Measurements from ENCODE around the gene TMEM97. TPM values are rescaled to one million over a fixed set of nuclear protein-coding genes. Genes with fewer than 3 reads are reported as not detected.

Gene TMEM97
- total and polyA plus RNA-seq, 2 experiments from 2014 or later = 101 to 216 TPM

DNA sequence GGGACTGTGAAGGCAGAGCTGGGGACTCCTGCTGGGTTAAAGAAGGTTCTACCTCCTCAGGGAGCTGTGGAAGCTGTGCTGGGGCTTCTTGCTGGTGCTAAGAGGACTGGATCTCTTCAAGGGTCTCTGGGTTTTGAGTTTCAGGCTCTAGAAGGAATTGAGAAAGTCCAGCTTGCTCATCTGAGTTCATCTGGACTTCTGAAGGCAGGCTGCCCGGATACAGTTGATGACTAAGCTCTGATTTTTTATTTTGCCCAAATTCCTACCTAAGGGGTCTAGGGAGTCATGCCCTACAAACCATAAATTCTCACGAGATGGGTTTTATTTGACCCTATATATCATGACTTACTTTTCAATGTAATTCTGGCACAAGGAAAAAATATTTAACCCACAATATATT lies 46.8 kb upstream of the TMEM97 start:
- peaks cover 18% of the 10 kb centered on the region for H3K4me1 Mint-ChIP-seq
- no peaks in the 10 kb centered on the region for H4K20me1 ChIP-seq (replicated peaks; ENCODE audit: insufficient read depth)
- peaks cover 31% of the 10 kb centered on the region for H3K9me3 Mint-ChIP-seq
- TF ChIP-seq NANOG (IDR thresholded peaks at IDR 0.05; ENCODE audit: borderline replicate concordance) (no peak), CTCF (conservative IDR thresholded peaks at IDR 0.05; ENCODE audit: low read depth in 2 of 2) (no peak), ZNF114 (CRISPR knock-in tag; IDR thresholded peaks at IDR 0.05) (no peak), CREB1 (CRISPR knock-in tag; IDR thresholded peaks at IDR 0.05; ENCODE audit: low read depth) (no peak), JUNB (IDR thresholded peaks at IDR 0.05; ENCODE audit: unreplicated experiment) (no peak), STAT1 (IDR thresholded peaks at IDR 0.05; ENCODE audit: unreplicated experiment) (no peak), EZH2 (IDR thresholded peaks at IDR 0.05; ENCODE audit: low read depth, unreplicated experiment) (no peak), EZH2phosphoT487 (IDR thresholded peaks at IDR 0.05; ENCODE audit: unreplicated experiment) (no peak)
- TF ChIP-seq, protein P1, sequence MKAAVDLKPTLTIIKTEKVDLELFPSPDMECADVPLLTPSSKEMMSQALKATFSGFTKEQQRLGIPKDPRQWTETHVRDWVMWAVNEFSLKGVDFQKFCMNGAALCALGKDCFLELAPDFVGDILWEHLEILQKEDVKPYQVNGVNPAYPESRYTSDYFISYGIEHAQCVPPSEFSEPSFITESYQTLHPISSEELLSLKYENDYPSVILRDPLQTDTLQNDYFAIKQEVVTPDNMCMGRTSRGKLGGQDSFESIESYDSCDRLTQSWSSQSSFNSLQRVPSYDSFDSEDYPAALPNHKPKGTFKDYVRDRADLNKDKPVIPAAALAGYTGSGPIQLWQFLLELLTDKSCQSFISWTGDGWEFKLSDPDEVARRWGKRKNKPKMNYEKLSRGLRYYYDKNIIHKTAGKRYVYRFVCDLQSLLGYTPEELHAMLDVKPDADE (IDR thresholded peaks at IDR 0.05) = no peak
- TF ChIP-seq, protein P2, sequence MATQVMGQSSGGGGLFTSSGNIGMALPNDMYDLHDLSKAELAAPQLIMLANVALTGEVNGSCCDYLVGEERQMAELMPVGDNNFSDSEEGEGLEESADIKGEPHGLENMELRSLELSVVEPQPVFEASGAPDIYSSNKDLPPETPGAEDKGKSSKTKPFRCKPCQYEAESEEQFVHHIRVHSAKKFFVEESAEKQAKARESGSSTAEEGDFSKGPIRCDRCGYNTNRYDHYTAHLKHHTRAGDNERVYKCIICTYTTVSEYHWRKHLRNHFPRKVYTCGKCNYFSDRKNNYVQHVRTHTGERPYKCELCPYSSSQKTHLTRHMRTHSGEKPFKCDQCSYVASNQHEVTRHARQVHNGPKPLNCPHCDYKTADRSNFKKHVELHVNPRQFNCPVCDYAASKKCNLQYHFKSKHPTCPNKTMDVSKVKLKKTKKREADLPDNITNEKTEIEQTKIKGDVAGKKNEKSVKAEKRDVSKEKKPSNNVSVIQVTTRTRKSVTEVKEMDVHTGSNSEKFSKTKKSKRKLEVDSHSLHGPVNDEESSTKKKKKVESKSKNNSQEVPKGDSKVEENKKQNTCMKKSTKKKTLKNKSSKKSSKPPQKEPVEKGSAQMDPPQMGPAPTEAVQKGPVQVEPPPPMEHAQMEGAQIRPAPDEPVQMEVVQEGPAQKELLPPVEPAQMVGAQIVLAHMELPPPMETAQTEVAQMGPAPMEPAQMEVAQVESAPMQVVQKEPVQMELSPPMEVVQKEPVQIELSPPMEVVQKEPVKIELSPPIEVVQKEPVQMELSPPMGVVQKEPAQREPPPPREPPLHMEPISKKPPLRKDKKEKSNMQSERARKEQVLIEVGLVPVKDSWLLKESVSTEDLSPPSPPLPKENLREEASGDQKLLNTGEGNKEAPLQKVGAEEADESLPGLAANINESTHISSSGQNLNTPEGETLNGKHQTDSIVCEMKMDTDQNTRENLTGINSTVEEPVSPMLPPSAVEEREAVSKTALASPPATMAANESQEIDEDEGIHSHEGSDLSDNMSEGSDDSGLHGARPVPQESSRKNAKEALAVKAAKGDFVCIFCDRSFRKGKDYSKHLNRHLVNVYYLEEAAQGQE (IDR thresholded peaks at IDR 0.05; ENCODE audit: unreplicated experiment) = no peak
- TF ChIP-seq, protein P3, sequence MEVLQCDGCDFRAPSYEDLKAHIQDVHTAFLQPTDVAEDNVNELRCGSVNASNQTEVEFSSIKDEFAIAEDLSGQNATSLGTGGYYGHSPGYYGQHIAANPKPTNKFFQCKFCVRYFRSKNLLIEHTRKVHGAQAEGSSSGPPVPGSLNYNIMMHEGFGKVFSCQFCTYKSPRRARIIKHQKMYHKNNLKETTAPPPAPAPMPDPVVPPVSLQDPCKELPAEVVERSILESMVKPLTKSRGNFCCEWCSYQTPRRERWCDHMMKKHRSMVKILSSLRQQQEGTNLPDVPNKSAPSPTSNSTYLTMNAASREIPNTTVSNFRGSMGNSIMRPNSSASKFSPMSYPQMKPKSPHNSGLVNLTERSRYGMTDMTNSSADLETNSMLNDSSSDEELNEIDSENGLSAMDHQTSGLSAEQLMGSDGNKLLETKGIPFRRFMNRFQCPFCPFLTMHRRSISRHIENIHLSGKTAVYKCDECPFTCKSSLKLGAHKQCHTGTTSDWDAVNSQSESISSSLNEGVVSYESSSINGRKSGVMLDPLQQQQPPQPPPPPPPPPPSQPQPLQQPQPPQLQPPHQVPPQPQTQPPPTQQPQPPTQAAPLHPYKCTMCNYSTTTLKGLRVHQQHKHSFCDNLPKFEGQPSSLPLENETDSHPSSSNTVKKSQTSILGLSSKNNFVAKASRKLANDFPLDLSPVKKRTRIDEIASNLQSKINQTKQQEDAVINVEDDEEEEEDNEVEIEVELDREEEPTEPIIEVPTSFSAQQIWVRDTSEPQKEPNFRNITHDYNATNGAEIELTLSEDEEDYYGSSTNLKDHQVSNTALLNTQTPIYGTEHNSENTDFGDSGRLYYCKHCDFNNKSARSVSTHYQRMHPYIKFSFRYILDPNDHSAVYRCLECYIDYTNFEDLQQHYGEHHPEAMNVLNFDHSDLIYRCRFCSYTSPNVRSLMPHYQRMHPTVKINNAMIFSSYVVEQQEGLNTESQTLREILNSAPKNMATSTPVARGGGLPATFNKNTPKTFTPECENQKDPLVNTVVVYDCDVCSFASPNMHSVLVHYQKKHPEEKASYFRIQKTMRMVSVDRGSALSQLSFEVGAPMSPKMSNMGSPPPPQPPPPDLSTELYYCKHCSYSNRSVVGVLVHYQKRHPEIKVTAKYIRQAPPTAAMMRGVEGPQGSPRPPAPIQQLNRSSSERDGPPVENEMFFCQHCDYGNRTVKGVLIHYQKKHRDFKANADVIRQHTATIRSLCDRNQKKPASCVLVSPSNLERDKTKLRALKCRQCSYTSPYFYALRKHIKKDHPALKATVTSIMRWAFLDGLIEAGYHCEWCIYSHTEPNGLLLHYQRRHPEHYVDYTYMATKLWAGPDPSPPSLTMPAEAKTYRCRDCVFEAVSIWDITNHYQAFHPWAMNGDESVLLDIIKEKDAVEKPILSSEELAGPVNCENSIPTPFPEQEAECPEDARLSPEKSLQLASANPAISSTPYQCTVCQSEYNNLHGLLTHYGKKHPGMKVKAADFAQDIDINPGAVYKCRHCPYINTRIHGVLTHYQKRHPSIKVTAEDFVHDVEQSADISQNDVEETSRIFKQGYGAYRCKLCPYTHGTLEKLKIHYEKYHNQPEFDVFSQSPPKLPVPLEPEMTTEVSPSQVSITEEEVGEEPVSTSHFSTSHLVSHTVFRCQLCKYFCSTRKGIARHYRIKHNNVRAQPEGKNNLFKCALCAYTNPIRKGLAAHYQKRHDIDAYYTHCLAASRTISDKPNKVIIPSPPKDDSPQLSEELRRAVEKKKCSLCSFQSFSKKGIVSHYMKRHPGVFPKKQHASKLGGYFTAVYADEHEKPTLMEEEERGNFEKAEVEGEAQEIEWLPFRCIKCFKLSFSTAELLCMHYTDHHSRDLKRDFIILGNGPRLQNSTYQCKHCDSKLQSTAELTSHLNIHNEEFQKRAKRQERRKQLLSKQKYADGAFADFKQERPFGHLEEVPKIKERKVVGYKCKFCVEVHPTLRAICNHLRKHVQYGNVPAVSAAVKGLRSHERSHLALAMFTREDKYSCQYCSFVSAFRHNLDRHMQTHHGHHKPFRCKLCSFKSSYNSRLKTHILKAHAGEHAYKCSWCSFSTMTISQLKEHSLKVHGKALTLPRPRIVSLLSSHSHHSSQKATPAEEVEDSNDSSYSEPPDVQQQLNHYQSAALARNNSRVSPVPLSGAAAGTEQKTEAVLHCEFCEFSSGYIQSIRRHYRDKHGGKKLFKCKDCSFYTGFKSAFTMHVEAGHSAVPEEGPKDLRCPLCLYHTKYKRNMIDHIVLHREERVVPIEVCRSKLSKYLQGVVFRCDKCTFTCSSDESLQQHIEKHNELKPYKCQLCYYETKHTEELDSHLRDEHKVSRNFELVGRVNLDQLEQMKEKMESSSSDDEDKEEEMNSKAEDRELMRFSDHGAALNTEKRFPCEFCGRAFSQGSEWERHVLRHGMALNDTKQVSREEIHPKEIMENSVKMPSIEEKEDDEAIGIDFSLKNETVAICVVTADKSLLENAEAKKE (CRISPR knock-in tag; IDR thresholded peaks at IDR 0.05) = no peak
- peaks cover 9% of the 10 kb centered on the region for H3K4me1 ChIP-seq (ENCODE audit: insufficient read depth)
- no peak overlapping the region for H3K4me3 ChIP-seq
- no peak for DNase-seq (ENCODE audit: low spot score)
- H3K36me3 Mint-ChIP-seq (ENCODE audit: low read depth) = peaks cover 12% of the 10 kb centered on the region
- H3K4me2 ChIP-seq = no peak overlapping the region
- no peak overlapping the region for H3K4me3 Mint-ChIP-seq
- no peaks in the 10 kb centered on the region for H3K36me3 ChIP-seq (ENCODE audit: insufficient read depth)
- H3K27ac Mint-ChIP-seq = no peak overlapping the region
- H3K9me2 ChIP-seq (ENCODE audit: insufficient read depth) = 0 out of 2 replicates have a peak, but pooled peaks cover 28% of the 10 kb centered on the region
- no peak overlapping the region for H2AFZ ChIP-seq
- H3K79me2 ChIP-seq (replicated peaks; ENCODE audit: insufficient read depth) = no peaks in the 10 kb centered on the region
- no peaks in the 10 kb centered on the region for H3K27me3 ChIP-seq (ENCODE audit: insufficient read depth)
- no peak overlapping the region for H3K27ac ChIP-seq (ENCODE audit: low read depth)
- no peaks in the 10 kb centered on the region for H3F3A ChIP-seq (replicated peaks; ENCODE audit: low read depth)
- H3K27me3 Mint-ChIP-seq (ENCODE audit: insufficient read depth, low read depth, poor library complexity) = peaks cover 8% of the 10 kb centered on the region
- ATAC-seq = no peak

All from GM23338 (cell line).